Measurements from ENCODE around the gene PCDHB6. TPM values are rescaled to one million over a fixed set of nuclear protein-coding genes. Genes with fewer than 3 reads are reported as not detected.

The PCDHB6 gene
- total RNA-seq, result under 0.01 and 0.19 TPM in 2 replicates

GRCh38 chr5:141149812-141150211, at the start of gene PCDHB6:
PCDHB6 (plus strand) TSS chr5:141150057; CDS start chr5:141150258, 201 bp downstream.

DNA sequence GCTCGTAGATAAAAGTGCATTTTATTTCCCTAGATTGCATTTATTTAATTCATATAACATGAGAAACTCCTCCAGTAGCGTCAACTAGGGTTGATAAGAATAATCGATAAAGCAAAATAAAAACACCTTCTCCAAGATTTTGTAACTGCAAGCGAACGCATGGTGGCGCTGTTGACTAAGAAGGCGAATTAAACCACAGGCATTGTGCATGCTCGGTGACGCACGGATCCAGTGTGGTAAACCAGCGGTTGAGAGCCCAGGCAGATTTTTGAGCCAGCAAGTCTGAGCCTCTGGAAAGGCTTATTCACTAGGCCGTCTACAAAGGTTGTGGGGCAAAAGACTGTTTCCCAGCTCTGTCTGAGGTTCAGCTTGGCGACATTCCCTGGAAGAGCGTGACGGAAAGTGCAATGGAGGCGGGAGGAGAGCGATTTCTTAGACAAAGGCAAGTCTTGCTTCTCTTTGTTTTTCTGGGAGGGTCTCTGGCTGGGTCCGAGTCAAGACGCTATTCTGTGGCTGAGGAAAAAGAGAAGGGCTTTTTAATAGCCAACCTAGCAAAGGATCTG, 49.5 kb upstream of the PCDHB6 start, which contains the start of gene PCDHB3:
Gene PCDHB3, plus strand, starts transcription at position 231 of the 563 bp plus-strand sequence. Its CDS starts 177 bp downstream, at position 408.

GRCh38 chr5:141121563-141121962, 28.3 kb upstream of the PCDHB6 start, which contains the start of gene PCDHB4:
PCDHB4 (plus strand) TSS chr5:141121818; CDS start chr5:141121999, 181 bp downstream.

GRCh38 chr5:141135030-141135717, 14.7 kb upstream of the PCDHB6 start, which contains the start of gene PCDHB5:
PCDHB5 (plus strand) TSS chr5:141135206; CDS start chr5:141135435, 229 bp downstream.

DNA sequence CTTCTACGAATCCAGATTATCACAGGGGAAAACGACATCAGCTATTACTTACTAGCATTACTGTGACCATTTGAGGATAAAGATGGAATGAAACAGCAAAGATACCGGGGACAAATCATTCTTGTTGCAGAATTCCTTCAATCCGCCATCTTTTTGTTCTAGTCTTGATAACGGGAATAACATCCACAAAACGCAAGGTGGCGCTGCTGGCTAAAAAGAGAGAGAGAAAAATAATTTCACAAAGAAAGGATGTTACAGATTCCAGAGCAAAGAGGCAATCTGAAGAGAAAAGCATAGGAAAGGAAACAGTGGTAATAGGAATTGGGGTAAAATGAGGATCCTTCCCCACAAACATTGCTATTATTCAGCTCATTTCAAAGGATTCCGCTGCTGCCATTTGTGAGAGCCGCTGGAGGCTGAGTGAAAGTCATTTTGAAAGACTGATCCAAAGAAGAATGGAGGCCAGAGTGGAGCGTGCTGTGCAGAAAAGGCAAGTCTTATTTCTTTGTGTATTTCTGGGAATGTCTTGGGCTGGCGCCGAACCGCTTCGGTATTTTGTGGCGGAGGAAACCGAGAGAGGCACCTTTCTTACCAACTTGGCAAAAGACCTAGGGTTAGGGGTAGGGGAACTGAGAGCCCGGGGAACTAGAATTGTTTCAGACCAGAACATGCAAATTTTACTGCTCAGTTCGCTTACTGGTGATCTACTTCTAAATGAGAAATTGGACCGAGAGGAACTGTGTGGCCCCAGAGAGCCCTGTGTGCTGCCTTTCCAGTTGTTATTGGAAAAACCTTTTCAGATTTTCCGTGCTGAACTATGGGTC, 22.7 kb downstream of the PCDHB6 start, which contains the start of gene PCDHB7:
Gene PCDHB7, plus strand, starts transcription at position 264 of the 824 bp plus-strand sequence. Its CDS starts 192 bp downstream, at position 456.

GRCh38 chr5:141177577-141178191, 27.8 kb downstream of the PCDHB6 start, which contains the start of gene PCDHB8:
PCDHB8 (plus strand) TSS chr5:141177790; CDS start chr5:141178035, 245 bp downstream.

GRCh38 chr5:141182248-141182647, 32.4 kb downstream of the PCDHB6 start, which contains the start of gene PCDHB16:
PCDHB16 (plus strand) TSS chr5:141182387; CDS start chr5:141182560, 173 bp downstream.

DNA sequence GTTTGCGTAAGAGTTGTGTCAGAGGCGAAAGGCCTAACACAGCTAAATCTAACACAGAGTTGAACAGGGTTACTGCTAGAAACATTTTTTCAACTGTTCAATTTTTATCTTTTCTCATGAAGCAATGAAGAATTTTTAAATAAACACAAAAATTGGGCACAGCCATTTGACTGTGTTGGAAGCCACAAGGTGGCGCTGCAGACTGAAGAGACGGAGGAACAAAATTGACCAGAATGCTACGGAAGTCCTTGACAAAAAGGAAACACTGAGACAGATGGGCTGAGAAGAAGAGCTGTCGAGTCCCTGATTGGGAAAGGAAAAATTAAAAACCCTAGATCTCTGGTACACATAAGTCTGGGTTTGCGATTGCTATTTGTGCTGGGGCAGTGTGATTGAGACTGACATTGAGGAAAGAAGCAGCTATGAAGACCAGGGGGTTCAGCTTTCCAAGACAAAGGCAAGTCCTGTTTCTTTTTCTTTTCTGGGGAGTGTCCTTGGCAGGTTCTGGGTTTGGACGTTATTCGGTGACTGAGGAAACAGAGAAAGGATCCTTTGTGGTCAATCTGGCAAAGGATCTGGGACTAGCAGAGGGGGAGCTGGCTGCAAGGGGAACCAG, 37.1 kb downstream of the PCDHB6 start, which contains the start of gene PCDHB9:
Gene PCDHB9, plus strand, starts transcription at position 265 of the 616 bp plus-strand sequence. Its CDS starts 158 bp downstream, at position 423.

GRCh38 chr5:141192110-141192725, 42.4 kb downstream of the PCDHB6 start, which contains the start of gene PCDHB10:
PCDHB10 (plus strand) TSS chr5:141192353; CDS start chr5:141192553, 200 bp downstream.

DNA sequence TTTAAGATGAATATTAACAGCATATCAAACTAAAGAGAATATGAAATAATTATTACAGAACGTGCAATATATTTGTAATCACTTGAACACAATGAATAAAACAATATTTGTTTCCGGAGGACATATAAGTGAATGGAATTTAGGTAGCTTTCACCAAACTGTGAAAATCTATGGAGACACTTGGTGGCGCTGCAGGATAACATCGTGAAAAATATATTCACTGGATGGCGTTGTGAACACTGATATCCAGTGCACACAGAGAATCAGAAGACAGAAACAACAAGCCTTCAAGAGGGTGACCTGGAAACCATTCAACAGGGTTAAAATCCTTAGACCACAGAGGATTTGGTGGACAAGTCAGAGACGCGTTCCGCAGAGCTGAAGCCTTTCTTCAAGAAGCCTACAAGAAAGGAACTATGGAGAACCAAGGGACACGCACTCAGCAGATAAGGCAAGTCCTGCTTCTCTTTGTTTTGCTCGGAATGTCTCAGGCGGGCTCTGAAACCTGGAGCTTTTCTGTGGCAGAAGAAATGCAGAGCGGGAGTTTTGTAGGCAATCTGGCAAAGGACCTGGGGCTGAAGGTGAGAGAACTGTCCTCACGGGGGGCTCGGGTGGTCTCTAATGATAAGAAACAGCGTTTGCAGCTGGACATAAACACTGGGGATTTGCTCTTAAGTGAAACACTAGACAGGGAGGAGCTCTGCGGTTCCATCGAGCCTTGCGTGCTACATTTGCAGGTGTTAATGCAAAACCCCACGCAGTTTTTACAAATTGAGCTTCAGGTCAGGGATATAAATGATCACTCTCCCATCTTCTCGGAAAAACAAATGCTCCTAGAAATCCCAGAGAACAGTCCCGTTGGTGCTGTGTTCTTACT, 49.7 kb downstream of the PCDHB6 start, which contains the start of gene PCDHB11:
Gene PCDHB11, plus strand, starts transcription at position 269 of the 877 bp plus-strand sequence. Its CDS starts 148 bp downstream, at position 417.

Other genes with a start within 250 kb of the PCDHB6 start
- 0.10 and 0.33 TPM in 2 replicates for gene PCDHAC1, start 223.8 kb upstream of the PCDHB6 start, total RNA-seq
- gene PCDHAC2, start 183.6 kb upstream of the PCDHB6 start, total RNA-seq, result 0.33 and 1.9 TPM in 2 replicates
- not detected in 2 replicates for gene PCDHB1, start 98.7 kb upstream of the PCDHB6 start, total RNA-seq
- 1.6 and 2.0 TPM in 2 replicates for gene PCDHB2, start 55.4 kb upstream of the PCDHB6 start, total RNA-seq
- 0.57 and 0.65 TPM in 2 replicates for gene PCDHB3, start 49.6 kb upstream of the PCDHB6 start, total RNA-seq
- 0.19 and 0.33 TPM in 2 replicates for gene PCDHB4, start 28.2 kb upstream of the PCDHB6 start, total RNA-seq
- gene PCDHB5, start 14.9 kb upstream of the PCDHB6 start, total RNA-seq, result 0.98 and 1.3 TPM in 2 replicates
- gene PCDHB7, start 22.6 kb downstream of the PCDHB6 start, total RNA-seq, result 0.57 and 0.98 TPM in 2 replicates
- 0.29 and 1.3 TPM in 2 replicates for gene PCDHB8, start 27.7 kb downstream of the PCDHB6 start, total RNA-seq
- 0.65 and 0.86 TPM in 2 replicates for gene PCDHB16, start 32.3 kb downstream of the PCDHB6 start, total RNA-seq
- gene PCDHB9, start 37.1 kb downstream of the PCDHB6 start, total RNA-seq, result 0.38 and 0.65 TPM in 2 replicates
- 1.1 and 1.3 TPM in 2 replicates for gene PCDHB10, start 42.3 kb downstream of the PCDHB6 start, total RNA-seq
- gene PCDHB11, start 49.6 kb downstream of the PCDHB6 start, total RNA-seq, result 0.57 and 0.65 TPM in 2 replicates
- 0.76 and 0.98 TPM in 2 replicates for gene PCDHB12, start 58.7 kb downstream of the PCDHB6 start, total RNA-seq
- gene PCDHB13, start 63.9 kb downstream of the PCDHB6 start, total RNA-seq, result 1.3 and 2.6 TPM in 2 replicates
- gene PCDHB14, start 73.3 kb downstream of the PCDHB6 start, total RNA-seq, result 0.98 and 1.2 TPM in 2 replicates
- 0.98 and 1.1 TPM in 2 replicates for gene PCDHB15, start 95.3 kb downstream of the PCDHB6 start, total RNA-seq
- 0.48 TPM in 1 of 2 replicates, not detected in the other for gene SLC25A2, start 154.0 kb downstream of the PCDHB6 start, total RNA-seq
- gene TAF7, start 170.7 kb downstream of the PCDHB6 start, total RNA-seq, result 46.4 and 51.5 TPM in 2 replicates
- gene PCDHGA1, start 180.5 kb downstream of the PCDHB6 start, total RNA-seq, result 0.65 and 0.67 TPM in 2 replicates
- 1.6 and 2.9 TPM in 2 replicates for gene PCDHGA2, start 188.7 kb downstream of the PCDHB6 start, total RNA-seq
- 0.86 and 1.3 TPM in 2 replicates for gene PCDHGA3, start 193.8 kb downstream of the PCDHB6 start, total RNA-seq
- gene PCDHGB1, start 200.0 kb downstream of the PCDHB6 start, total RNA-seq, result 0.96 and 2.3 TPM in 2 replicates
- gene PCDHGA4, start 205.0 kb downstream of the PCDHB6 start, total RNA-seq, result 6.3 and 9.1 TPM in 2 replicates
- 3.2 and 4.6 TPM in 2 replicates for gene PCDHGB2, start 209.9 kb downstream of the PCDHB6 start, total RNA-seq
- 1.5 and 1.6 TPM in 2 replicates for gene PCDHGA5, start 214.1 kb downstream of the PCDHB6 start, total RNA-seq
- 6.5 and 8.8 TPM in 2 replicates for gene PCDHGB3, start 220.2 kb downstream of the PCDHB6 start, total RNA-seq
- 6.0 and 7.2 TPM in 2 replicates for gene PCDHGA6, start 223.8 kb downstream of the PCDHB6 start, total RNA-seq
- gene PCDHGA7, start 232.7 kb downstream of the PCDHB6 start, total RNA-seq, result 3.0 and 4.6 TPM in 2 replicates
- gene PCDHGB4, start 237.6 kb downstream of the PCDHB6 start, total RNA-seq, result 15.0 and 15.2 TPM in 2 replicates
- gene PCDHGA8, start 242.6 kb downstream of the PCDHB6 start, total RNA-seq, result 2.0 and 2.9 TPM in 2 replicates
- 22.4 and 26.1 TPM in 2 replicates for gene PCDHGB5, start 247.9 kb downstream of the PCDHB6 start, total RNA-seq